OCI-LY7 (cell line): Measurements from ENCODE around the gene WDR4.

Source experiments
- EZH2phosphoT487 ChIP-seq: fragments of 200-600 bp; sonication (generic); IDR thresholded peaks from 2 replicates; pipeline ENCODE4 v1.6.1; 2018; ENCODE audit warnings: low read depth, borderline replicate concordance, mild to moderate bottlenecking, mixed run types, antibody characterized with exemption, low read length, moderate library complexity, mixed read lengths
- TF ChIP-seq, protein P1 (sequence below): fragments of 200-600 bp; sonication (generic); conservative IDR thresholded peaks from 2 replicates; pipeline ENCODE4 v1.5.1; 2014; ENCODE audit warnings: mild to moderate bottlenecking, antibody characterized with exemption, low read length, moderate library complexity, mixed read lengths

DNA sequence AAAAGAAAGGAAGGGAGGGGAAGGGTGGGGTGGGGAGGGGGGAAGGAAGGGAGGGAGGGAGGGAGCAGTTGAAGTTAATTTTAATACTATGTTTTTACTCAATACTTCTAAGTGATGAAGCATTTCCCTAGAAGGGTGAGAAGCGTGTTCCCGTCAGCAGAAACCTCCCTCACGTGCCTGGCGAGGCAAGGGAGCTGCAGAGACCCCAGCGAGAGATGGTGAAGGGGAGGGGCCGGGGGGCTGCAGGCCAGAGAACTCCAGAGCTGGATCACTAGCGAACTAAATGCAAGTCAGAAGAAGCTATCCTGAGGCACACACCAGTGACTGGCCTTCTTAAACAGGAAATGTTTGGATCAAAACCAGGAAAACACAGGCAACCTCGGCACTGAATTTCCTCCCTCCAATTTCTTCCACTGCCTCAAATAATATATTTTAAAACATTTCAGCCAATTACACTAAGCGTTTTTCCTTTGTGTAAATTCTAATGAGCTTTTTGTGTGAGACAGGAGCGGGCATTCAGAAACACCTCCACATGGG, 18.0 kb downstream of the WDR4 start:
- TF ChIP-seq, protein P1, sequence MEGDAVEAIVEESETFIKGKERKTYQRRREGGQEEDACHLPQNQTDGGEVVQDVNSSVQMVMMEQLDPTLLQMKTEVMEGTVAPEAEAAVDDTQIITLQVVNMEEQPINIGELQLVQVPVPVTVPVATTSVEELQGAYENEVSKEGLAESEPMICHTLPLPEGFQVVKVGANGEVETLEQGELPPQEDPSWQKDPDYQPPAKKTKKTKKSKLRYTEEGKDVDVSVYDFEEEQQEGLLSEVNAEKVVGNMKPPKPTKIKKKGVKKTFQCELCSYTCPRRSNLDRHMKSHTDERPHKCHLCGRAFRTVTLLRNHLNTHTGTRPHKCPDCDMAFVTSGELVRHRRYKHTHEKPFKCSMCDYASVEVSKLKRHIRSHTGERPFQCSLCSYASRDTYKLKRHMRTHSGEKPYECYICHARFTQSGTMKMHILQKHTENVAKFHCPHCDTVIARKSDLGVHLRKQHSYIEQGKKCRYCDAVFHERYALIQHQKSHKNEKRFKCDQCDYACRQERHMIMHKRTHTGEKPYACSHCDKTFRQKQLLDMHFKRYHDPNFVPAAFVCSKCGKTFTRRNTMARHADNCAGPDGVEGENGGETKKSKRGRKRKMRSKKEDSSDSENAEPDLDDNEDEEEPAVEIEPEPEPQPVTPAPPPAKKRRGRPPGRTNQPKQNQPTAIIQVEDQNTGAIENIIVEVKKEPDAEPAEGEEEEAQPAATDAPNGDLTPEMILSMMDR: no peak
- TF ChIP-seq EZH2phosphoT487: no peak
